ENCODE results near the gene PPP3CA.
"Not testable (repeated sequence)": the region's sequence is repeated elsewhere in the genome, so short reads cannot be mapped to it uniquely, and the experiment has no call there.

The PPP3CA gene

GRCh38 chr4:101009471-101009870 lies 337.9 kb downstream of the PPP3CA start:
- no peak for DNase-seq (ENCODE audit: low read depth in 2 of 2)

GRCh38 chr4:101008503-101008902 lies 338.8 kb downstream of the PPP3CA start:
- DNase-seq (ENCODE audit: low read depth in 2 of 2): no peak

- DNase-seq (ENCODE audit: low read depth in 2 of 2): no peak
These were observed 341.7 kb downstream of the PPP3CA start for GRCh38 chr4:101005659-101006058.

GRCh38 chr4:101000496-101000895 lies 346.8 kb downstream of the PPP3CA start:
- DNase-seq (ENCODE audit: low read depth in 2 of 2): no peak

GRCh38 chr4:100995671-100996070 lies 351.7 kb downstream of the PPP3CA start:
- no peak for DNase-seq (ENCODE audit: low read depth in 2 of 2)

- DNase-seq (ENCODE audit: low read depth in 2 of 2): not testable (repeated sequence)
These were observed 352.3 kb downstream of the PPP3CA start for GRCh38 chr4:100995002-100995401.

GRCh38 chr4:100991332-100992069 lies 355.8 kb downstream of the PPP3CA start:
- DNase-seq (ENCODE audit: low read depth in 2 of 2): not testable (repeated sequence)

- DNase-seq (ENCODE audit: low read depth in 2 of 2): no peak
These were observed 357.9 kb downstream of the PPP3CA start for GRCh38 chr4:100989401-100989800.

GRCh38 chr4:100988876-100989275 lies 358.4 kb downstream of the PPP3CA start:
- no peak for DNase-seq (ENCODE audit: low read depth in 2 of 2)

- no peak for DNase-seq (ENCODE audit: low read depth in 2 of 2)
These were observed 360.9 kb downstream of the PPP3CA start for GRCh38 chr4:100986360-100986868.

- DNase-seq (ENCODE audit: low read depth in 2 of 2): no peak
These were observed 361.8 kb downstream of the PPP3CA start for GRCh38 chr4:100985576-100985975.

GRCh38 chr4:100984901-100985300 lies 362.4 kb downstream of the PPP3CA start:
- DNase-seq (ENCODE audit: low read depth in 2 of 2): no peak

GRCh38 chr4:100983426-100983825 lies 363.9 kb downstream of the PPP3CA start:
- DNase-seq (ENCODE audit: low read depth in 2 of 2): no peak

- no peak for DNase-seq (ENCODE audit: low read depth in 2 of 2)
These were observed 365.0 kb downstream of the PPP3CA start for GRCh38 chr4:100982345-100982744.

GRCh38 chr4:100981447-100982204 lies 365.7 kb downstream of the PPP3CA start:
- DNase-seq (ENCODE audit: low read depth in 2 of 2): no peak

- no peak for DNase-seq (ENCODE audit: low read depth in 2 of 2)
These were observed 367.6 kb downstream of the PPP3CA start for GRCh38 chr4:100979736-100980135.

- DNase-seq (ENCODE audit: low read depth in 2 of 2): no peak
These were observed 369.5 kb downstream of the PPP3CA start for GRCh38 chr4:100977746-100978397.

- DNase-seq (ENCODE audit: low read depth in 2 of 2): no peak
These were observed 370.1 kb downstream of the PPP3CA start for GRCh38 chr4:100977274-100977673.
